T-helper 1 cell treated with Interleukin-12 subunit alpha and Interleukin-12 subunit beta and Interleukin-4 antibody, amounts not matched to agents 30 μg/mL and 1 μg/mL, for 36 hours (primary cell): Measurements from ENCODE around the gene MYH11.

Source experiments
- H3K27ac Mint-ChIP-seq: one replicate; pipeline ENCODE4 v1.8.0; 2021; ENCODE audit warnings: mild to moderate bottlenecking, mixed read lengths
- H3K27me3 Mint-ChIP-seq: one replicate; pipeline ENCODE4 v1.8.0; 2021; ENCODE audit warnings: low read depth, mixed read lengths
- H3K36me3 Mint-ChIP-seq: one replicate; pipeline ENCODE4 v1.8.0; 2021; ENCODE audit warnings: low read depth, mixed read lengths
- H3K4me1 Mint-ChIP-seq: one replicate; pipeline ENCODE4 v1.8.0; 2021; ENCODE audit warnings: low read depth, mixed read lengths
- H3K4me3 Mint-ChIP-seq: one replicate; pipeline ENCODE4 v1.8.0; 2021; ENCODE audit warnings: mild to moderate bottlenecking, moderate library complexity, mixed read lengths
- H3K9me3 Mint-ChIP-seq: one replicate; pipeline ENCODE4 v1.8.0; 2021; ENCODE audit warnings: mixed read lengths

The MYH11 gene

DNA sequence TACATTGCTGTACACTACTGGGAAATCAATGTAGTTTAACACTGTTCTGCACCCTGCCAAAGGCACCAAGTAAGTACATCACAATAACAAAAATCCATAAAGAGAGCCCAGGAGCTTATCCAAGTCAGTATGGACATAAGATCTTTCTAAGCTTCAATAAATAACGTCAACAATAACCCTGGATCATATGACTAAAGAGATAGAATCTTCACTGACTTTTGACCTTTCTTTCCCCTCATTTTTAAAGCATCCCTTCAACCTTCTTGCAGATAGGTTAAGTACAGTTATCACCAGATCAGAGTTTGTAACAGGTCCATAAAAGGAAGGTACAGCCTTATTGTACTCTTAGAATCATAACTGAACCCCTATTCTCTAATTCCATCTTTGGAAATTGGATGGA lies 29.2 kb upstream of the MYH11 start:
- no peak overlapping the region for H3K27ac Mint-ChIP-seq
- H3K36me3 Mint-ChIP-seq, result peaks cover 25% of the 10 kb centered on the region
- no peaks in the 10 kb centered on the region for H3K9me3 Mint-ChIP-seq
- H3K4me3 Mint-ChIP-seq, result peak overlapping the region; percentile 18
- peaks cover 28% of the 10 kb centered on the region for H3K4me1 Mint-ChIP-seq
- no peaks in the 10 kb centered on the region for H3K27me3 Mint-ChIP-seq

DNA sequence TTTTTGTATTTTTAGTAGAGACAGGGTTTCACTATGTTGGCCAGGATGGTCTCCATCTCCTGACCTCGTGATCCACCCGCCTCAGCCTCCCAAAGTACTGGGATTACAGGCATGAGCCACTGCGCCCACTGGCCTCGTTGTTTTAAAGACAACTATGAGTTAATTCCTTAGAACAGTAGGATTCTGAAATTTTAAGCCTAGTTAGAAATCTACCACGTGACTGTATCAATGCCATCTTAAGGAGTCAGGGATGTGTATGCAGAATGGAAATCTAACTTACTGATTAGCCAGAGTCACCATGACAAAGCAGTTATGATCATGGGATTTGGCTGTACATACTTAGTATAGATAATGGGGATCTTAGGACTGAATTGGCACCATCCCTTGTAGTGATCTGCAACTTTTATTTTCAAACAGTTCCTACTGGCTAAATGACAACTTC lies 28.8 kb upstream of the MYH11 start:
- Mint-ChIP-seq H3K9me3 (no peaks in the 10 kb centered on the region), H3K27me3 (no peaks in the 10 kb centered on the region), H3K4me3 (no peak overlapping the region), H3K27ac (no peak overlapping the region), H3K4me1 (peaks cover 28% of the 10 kb centered on the region), H3K36me3 (peaks cover 25% of the 10 kb centered on the region)

DNA sequence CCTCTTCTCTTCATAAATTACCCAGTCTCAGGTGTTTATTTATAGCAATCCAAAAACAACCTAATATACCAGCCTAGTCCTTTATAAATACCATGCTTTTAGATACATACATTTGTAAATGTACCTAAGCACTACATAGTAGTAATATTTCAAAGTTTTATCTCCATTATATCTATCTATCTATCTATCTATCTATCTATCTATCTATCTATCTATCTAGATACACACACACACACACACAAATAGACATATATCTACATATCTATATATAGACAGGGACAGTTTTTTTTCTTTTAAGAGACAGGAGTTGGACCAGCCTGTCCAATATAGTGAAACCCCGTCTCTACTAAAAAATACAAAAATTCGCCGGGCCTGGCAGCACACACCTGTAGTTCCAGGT lies 25.7 kb upstream of the MYH11 start:
- Mint-ChIP-seq H3K27me3 (no peaks in the 10 kb centered on the region), H3K4me3 (no peak overlapping the region), H3K9me3 (no peaks in the 10 kb centered on the region), H3K36me3 (peaks cover 37% of the 10 kb centered on the region), H3K4me1 (peaks cover 26% of the 10 kb centered on the region), H3K27ac (no peak overlapping the region)

DNA sequence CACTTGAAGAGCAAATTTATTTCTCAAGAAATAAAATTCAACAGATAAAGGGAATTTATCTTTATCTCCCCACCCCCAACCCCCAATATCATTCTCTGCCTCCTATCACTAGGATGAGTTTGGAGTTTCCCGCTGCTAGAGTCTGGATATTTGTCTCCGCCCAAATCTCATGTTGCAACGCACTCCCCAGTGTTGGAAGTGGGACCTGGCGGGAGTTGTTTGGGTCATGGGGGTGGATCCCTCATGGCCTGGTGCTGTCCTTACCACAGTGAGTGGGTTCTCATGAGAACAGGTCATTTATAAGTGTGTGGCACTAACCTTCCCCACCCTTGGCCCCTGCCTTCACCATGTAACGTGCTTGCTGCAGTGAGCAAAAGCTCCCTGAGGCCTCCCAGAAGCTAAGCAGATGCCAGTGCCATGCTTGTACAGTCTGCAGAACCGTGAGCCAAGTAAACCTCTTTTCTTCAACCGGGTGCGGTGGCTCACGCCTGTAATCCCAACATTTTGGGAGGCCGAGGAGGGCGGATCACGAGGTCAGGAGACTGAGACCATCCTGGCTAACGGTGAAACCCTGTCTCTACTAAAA lies 25.1 kb upstream of the MYH11 start:
- H3K27ac Mint-ChIP-seq, result no peak overlapping the region
- H3K4me1 Mint-ChIP-seq, result peaks cover 20% of the 10 kb centered on the region
- no peak overlapping the region for H3K4me3 Mint-ChIP-seq
- no peaks in the 10 kb centered on the region for H3K27me3 Mint-ChIP-seq
- H3K9me3 Mint-ChIP-seq, result no peaks in the 10 kb centered on the region
- H3K36me3 Mint-ChIP-seq, result peaks cover 33% of the 10 kb centered on the region

DNA sequence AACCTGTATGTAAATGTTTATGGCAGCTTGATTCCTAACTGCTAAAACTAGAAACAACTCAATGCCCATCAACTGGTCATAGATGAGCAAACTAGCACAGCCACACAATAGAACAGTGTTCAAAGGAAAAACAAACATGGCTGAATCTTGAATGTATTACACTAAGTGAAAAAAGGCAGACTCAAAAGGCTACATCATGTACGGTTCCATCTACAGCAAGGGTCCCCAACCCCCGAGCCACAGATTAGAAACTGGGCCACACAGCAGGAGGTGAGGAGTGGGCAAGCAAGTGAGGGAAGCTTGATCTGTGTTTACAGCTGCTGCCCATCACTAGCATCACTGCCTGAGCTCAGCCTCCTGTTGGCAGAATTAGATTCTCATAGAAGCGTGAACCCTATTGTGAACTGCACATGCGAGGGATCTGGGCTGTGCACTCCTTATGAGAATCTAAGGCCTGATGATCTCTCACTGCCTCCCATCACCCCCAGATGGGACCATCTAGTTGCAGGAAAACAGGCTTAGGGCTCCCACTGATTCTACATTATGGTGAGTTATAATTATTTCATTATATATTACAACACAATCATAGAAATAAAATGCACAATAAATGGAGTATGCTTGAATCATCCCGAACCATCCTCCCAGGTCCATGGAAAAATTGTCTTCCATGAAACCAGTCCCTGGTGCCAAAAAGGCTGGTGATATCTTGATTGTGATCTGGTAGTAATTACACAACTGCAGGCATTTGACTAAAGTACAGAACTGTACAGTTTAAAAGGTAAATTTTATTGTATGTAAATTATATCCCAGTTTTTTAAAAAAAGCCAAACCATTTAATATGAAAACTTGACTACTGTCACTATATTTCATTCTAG lies 23.8 kb upstream of the MYH11 start:
- Mint-ChIP-seq H3K27me3 (no peaks in the 10 kb centered on the region), H3K4me1 (peaks cover 12% of the 10 kb centered on the region), H3K9me3 (no peaks in the 10 kb centered on the region), H3K36me3 (peaks cover 29% of the 10 kb centered on the region), H3K27ac (peak overlapping the region; percentile 49), H3K4me3 (no peak overlapping the region)

DNA sequence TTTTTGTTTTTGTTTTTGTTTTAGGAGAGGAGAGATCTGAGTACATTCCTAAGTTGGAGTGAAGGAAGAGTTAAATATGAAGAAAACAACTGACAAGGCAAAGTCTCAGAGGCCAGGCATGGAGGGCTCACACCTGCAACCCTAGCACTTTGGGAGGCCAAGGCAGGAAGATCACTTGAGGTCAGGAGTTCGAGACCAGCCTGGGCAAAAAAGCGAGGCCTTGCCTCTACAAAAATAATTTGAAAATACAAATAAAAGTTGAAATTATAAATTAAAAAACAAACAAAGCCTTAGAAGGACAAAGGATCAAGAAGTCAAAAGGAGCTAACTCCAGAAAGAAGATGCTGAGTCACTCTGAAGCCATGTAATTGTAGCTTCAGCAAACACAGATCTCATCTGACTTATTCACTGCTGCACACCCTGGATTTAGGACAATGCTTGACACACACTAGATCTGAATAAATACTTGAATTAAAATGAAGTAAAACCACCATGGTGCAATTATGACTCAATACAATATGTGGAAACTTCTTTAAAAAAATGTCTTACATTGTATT lies 22.5 kb upstream of the MYH11 start:
- peaks cover 15% of the 10 kb centered on the region for H3K4me1 Mint-ChIP-seq
- H3K9me3 Mint-ChIP-seq, result no peaks in the 10 kb centered on the region
- H3K27me3 Mint-ChIP-seq, result no peaks in the 10 kb centered on the region
- no peak overlapping the region for H3K27ac Mint-ChIP-seq
- H3K36me3 Mint-ChIP-seq, result peaks cover 33% of the 10 kb centered on the region
- H3K4me3 Mint-ChIP-seq, result no peak overlapping the region

DNA sequence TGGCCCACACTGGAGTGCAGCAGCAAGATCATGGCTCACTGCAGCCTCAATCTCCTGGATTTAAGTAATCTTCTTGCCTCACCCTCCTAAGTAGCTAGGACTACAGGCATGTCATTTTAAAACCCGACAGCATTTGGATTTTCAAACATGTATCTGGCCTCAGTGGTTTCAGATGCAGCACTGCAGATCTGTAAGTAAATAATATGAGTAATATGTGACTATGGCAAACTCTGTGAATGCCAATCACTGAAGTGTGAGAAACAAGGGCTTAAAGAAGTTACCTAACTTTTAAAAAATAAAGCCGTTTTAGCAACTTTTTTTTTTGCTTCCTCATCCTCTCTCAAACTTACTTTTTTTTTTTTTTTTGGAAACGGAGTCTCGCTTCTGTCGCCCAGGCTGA lies 19.7 kb upstream of the MYH11 start:
- Mint-ChIP-seq H3K4me1 (peaks cover 15% of the 10 kb centered on the region), H3K9me3 (no peaks in the 10 kb centered on the region), H3K27ac (no peak overlapping the region), H3K4me3 (no peak overlapping the region), H3K27me3 (no peaks in the 10 kb centered on the region), H3K36me3 (peaks cover 26% of the 10 kb centered on the region)

DNA sequence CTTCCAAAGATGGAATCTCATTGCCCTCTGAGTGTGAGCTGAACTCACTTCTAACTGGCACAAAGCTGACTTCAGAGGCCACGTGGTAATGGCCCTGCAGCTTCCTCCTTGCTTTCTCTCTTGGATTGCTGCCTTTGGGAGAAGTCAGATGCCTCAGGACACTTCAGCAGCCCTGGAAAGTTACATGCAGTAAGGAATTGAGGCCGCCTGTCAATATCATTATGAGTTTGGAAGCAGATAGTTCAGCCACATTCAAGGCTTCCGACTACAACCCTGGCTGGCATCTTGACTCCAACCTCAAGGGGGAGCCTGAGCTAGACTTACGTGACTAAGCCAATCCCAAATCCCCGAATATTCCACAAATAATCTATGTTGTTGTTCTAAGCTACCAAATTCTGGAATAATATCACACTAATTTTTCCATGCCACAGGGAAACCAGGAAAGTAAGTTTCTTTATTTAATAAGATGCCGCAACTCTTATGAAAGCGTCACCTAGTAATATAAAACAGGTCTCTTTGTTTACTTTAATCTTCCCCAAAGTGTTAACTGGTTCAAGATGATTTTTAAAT lies 18.0 kb upstream of the MYH11 start:
- Mint-ChIP-seq H3K27ac (no peak overlapping the region), H3K27me3 (no peaks in the 10 kb centered on the region), H3K4me3 (no peak overlapping the region), H3K36me3 (peaks cover 27% of the 10 kb centered on the region), H3K9me3 (no peaks in the 10 kb centered on the region), H3K4me1 (peaks cover 12% of the 10 kb centered on the region)

DNA sequence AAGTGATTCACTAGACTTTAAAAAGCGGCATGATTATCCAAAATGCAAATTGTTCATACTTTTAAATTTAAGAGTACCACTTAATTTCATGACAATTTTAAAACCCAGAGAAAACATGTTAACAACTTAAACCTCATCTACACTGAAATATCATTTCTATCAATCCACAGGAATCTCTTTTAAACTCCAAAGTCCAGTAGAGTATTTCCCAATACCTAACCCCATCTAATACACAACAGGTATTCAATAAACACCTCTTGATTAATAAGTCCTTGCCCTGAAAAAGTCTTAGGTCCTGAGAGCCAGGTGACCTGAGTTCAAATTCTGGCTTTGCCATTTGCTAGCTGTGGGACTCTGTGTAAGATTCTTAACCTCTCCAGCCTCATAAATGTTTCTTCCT lies 16.9 kb upstream of the MYH11 start:
- H3K4me1 Mint-ChIP-seq, result peaks cover 4% of the 10 kb centered on the region
- no peak overlapping the region for H3K4me3 Mint-ChIP-seq
- H3K27me3 Mint-ChIP-seq, result no peaks in the 10 kb centered on the region
- H3K9me3 Mint-ChIP-seq, result no peaks in the 10 kb centered on the region
- H3K27ac Mint-ChIP-seq, result no peak overlapping the region
- H3K36me3 Mint-ChIP-seq, result peaks cover 22% of the 10 kb centered on the region

DNA sequence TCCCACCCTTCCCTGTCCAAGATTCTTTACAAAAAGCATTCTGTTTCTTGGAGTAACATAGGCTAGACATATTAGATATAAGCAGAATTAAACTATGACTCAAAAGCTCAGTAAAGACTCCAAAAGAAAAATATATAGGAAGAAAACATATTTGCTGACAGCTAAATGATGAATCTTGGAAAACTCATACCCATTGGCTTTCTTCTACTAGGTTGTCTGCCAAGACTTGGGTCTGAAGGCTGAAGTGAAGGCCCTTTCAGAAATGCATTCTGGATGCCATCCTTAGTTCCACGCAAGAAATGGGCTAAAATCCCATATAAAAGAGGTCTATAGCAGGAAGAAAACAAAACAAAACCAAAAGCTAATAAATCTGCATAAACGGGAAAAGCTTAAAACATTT lies 16.5 kb upstream of the MYH11 start:
- Mint-ChIP-seq H3K27ac (no peak overlapping the region), H3K9me3 (no peaks in the 10 kb centered on the region), H3K27me3 (no peaks in the 10 kb centered on the region), H3K4me1 (peaks cover 4% of the 10 kb centered on the region), H3K4me3 (no peak overlapping the region), H3K36me3 (peaks cover 21% of the 10 kb centered on the region)

DNA sequence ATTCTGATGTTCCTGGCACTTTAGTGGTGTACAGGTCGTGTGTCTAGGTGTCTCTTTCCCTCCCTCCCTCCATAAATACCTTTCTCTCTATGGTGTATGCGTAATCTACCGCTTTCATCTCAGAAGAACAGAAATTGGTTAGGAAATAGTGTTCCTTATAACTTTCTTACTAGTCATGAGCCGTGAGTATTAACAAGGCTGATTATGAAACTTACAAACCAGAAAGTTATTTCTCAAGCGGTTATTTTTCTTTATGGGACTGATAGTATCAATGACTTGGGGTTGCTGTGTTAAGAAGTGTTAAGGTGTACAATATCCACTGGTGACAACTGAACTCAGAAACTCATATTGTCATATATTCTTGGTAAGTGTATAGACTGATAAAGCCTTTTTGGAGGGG lies 13.2 kb upstream of the MYH11 start:
- peaks cover 4% of the 10 kb centered on the region for H3K4me1 Mint-ChIP-seq
- H3K27me3 Mint-ChIP-seq, result no peaks in the 10 kb centered on the region
- H3K27ac Mint-ChIP-seq, result no peak overlapping the region
- peaks cover 28% of the 10 kb centered on the region for H3K36me3 Mint-ChIP-seq
- H3K9me3 Mint-ChIP-seq, result no peaks in the 10 kb centered on the region
- no peak overlapping the region for H3K4me3 Mint-ChIP-seq

DNA sequence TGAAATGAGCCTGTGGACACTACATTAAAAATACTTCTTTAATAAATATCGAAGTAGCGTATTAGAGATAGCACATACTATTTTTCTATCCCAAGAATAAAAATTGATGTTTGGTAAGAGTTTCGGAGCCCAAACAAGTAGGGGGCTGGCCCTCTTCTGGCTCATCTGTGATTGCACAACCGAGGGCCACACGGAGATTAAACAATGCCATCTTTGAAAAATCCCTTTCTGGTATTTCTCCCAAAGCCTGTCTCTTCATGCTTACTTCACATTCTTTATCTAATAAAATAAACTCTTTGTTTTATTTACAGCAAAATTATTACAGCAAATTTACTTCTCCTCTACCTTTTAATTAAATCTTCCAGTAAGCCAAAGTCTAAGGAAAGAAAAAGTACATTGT lies 9.6 kb upstream of the MYH11 start:
- Mint-ChIP-seq H3K36me3 (peaks cover 19% of the 10 kb centered on the region), H3K9me3 (no peaks in the 10 kb centered on the region), H3K27ac (no peak overlapping the region), H3K4me3 (no peak overlapping the region), H3K27me3 (no peaks in the 10 kb centered on the region), H3K4me1 (no peaks in the 10 kb centered on the region)

DNA sequence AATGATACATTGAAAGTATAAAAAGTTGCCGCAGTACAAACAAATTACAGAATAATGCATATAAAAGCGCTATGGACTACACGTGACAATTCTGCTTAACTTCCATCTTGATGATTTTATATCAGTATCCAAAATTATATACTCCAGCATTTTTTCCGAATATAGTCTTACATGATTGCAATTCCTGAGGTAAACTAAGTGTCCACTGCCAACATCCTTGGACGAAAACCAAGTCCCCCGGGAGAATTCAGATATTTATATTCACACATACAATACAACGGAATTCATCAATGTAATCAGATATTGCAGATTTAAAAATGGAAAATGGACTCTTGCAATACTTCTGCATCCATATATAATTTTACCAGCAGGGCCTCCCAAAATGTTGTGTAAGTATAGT lies 8.9 kb upstream of the MYH11 start:
- Mint-ChIP-seq H3K27ac (no peak overlapping the region), H3K4me3 (no peak overlapping the region), H3K4me1 (no peaks in the 10 kb centered on the region), H3K36me3 (peaks cover 19% of the 10 kb centered on the region), H3K9me3 (no peaks in the 10 kb centered on the region), H3K27me3 (peaks cover 3% of the 10 kb centered on the region)

DNA sequence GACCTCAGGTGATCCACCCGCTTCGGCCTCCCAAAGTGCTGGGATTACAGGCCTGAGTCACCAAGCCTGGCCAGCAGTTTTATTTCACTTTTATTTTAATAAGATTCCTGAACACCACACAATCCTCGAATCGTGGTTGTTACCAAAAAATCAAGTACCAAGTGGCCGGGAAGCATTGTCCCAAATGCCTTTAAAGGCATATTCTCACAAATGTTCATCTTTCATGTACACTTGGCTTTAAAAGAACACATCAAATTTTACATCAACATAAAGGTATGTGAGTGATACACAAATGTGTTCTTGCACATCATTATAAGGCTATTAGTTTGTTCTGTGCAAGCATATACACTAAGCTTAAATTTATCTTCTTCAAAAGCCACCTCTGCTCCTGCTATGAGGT lies 8.1 kb upstream of the MYH11 start:
- no peak overlapping the region for H3K4me3 Mint-ChIP-seq
- peaks cover 3% of the 10 kb centered on the region for H3K27me3 Mint-ChIP-seq
- H3K4me1 Mint-ChIP-seq, result no peaks in the 10 kb centered on the region
- no peak overlapping the region for H3K27ac Mint-ChIP-seq
- H3K36me3 Mint-ChIP-seq, result peaks cover 16% of the 10 kb centered on the region
- no peaks in the 10 kb centered on the region for H3K9me3 Mint-ChIP-seq

DNA sequence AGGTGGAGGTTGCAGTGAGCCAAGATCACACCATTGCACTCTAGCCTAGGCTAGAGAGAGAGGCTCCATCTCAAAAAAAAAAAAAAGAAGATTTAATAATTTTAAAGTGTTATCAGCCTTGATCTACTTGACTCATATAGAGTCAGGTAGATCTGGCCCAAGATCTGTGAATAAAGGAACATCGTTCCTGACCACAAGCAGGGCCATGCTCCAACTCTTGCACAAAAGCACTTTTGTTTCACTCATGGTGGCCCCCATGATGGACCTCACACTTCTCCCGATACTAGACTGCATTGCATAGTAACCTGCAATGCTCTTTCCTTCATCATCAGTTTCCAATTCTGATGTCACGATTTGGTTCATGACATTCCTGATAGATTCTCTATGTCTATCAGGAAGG lies 5.2 kb upstream of the MYH11 start:
- H3K27ac Mint-ChIP-seq, result no peak overlapping the region
- H3K4me1 Mint-ChIP-seq, result peaks cover 5% of the 10 kb centered on the region
- H3K27me3 Mint-ChIP-seq, result peaks cover 23% of the 10 kb centered on the region
- H3K9me3 Mint-ChIP-seq, result no peaks in the 10 kb centered on the region
- no peak overlapping the region for H3K4me3 Mint-ChIP-seq
- peaks cover 12% of the 10 kb centered on the region for H3K36me3 Mint-ChIP-seq
